ENCODE measurements around the gene PLEKHB2. TPM values are rescaled to one million over a fixed set of nuclear protein-coding genes. Genes with fewer than 3 reads are reported as not detected.

Gene PLEKHB2
- total and polyA plus RNA-seq, 9 of the 15 experiments (the other 6 are each of a cell fraction or from before 2014, with no cell fraction given) = 41.3 to 71.5 (median 50.2) TPM

DNA sequence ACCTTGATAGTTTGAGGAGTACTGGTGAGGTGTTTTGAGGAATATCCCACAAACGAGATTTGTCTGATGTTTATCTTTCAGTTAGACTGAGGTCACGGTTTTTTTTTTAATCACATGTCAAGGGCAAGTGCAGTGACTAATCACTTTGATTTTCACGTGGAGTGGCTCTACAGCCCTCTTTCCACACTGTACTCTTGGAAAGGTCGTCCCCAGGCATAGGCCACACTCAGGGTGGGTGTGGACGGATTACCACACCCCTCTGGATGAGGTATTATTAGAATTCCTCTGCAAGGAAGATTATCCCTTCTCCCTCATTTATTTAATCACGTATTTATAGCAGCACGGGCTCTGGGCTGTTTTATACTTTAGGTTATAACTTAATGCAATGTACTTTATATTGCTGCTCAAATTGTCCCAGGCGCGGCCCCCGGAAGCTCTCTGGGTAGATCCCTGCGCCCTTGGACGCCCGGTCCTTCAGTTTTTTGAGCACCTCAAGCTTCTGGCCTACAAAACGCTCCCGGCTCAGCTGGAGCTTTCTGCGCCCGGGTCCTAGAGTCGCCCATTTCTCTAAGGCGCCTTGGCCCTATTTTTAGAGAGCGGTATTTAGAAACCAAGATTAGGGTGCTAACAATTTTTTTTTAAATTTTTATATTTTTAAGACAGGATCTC is 515 bp upstream of the PLEKHB2 start (continued):
- TF ChIP-seq, protein P1, sequence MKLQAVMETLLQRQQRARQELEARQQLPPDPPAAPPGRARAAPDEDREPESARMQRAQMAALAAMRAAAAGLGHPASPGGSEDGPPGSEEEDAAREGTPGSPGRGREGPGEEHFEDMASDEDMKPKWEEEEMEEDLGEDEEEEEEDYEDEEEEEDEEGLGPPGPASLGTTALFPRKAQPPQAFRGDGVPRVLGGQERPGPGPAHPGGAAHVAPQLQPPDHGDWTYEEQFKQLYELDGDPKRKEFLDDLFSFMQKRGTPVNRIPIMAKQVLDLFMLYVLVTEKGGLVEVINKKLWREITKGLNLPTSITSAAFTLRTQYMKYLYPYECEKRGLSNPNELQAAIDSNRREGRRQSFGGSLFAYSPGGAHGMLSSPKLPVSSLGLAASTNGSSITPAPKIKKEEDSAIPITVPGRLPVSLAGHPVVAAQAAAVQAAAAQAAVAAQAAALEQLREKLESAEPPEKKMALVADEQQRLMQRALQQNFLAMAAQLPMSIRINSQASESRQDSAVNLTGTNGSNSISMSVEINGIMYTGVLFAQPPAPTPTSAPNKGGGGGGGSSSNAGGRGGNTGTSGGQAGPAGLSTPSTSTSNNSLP (IDR thresholded peaks at IDR 0.05; ENCODE audit: borderline replicate concordance, low read depth, low read length) = no peak
- TF ChIP-seq ILK (tag; IDR thresholded peaks at IDR 0.05; ENCODE audit: borderline replicate concordance, low read depth) (no peak), MXI1 (IDR thresholded peaks at IDR 0.05; ENCODE audit: low read depth, low read length) (no peak), ESRRB (CRISPR knock-in tag; IDR thresholded peaks at IDR 0.05; ENCODE audit: borderline replicate concordance) (no peak), TAF1 (IDR thresholded peaks at IDR 0.05; ENCODE audit: control insufficient read depth, extremely low read depth, insufficient read depth, low read length, severe bottlenecking) (no peak), ZNF444 (CRISPR knock-in tag; IDR thresholded peaks at IDR 0.05) (no peak), ZSCAN29 (IDR thresholded peaks at IDR 0.05) (no peak), CAMTA2 (CRISPR knock-in tag; conservative IDR thresholded peaks at IDR 0.05) (no peak), ZNF384 (IDR thresholded peaks at IDR 0.05; ENCODE audit: low read depth, low read length) (peak; percentile 83), DPF2 (IDR thresholded peaks at IDR 0.05) (peak; percentile 85), KLF6 (CRISPR knock-in tag; IDR thresholded peaks at IDR 0.05; ENCODE audit: borderline replicate concordance) (no peak), ZBED1 (IDR thresholded peaks at IDR 0.05) (no peak), NR1H2 (CRISPR knock-in tag; IDR thresholded peaks at IDR 0.05) (no peak), ZBTB8A (IDR thresholded peaks at IDR 0.05; ENCODE audit: partially characterized antibody) (no peak), TFAM (CRISPR knock-in tag; conservative IDR thresholded peaks at IDR 0.05) (no peak)
- TF ChIP-seq, protein P2, sequence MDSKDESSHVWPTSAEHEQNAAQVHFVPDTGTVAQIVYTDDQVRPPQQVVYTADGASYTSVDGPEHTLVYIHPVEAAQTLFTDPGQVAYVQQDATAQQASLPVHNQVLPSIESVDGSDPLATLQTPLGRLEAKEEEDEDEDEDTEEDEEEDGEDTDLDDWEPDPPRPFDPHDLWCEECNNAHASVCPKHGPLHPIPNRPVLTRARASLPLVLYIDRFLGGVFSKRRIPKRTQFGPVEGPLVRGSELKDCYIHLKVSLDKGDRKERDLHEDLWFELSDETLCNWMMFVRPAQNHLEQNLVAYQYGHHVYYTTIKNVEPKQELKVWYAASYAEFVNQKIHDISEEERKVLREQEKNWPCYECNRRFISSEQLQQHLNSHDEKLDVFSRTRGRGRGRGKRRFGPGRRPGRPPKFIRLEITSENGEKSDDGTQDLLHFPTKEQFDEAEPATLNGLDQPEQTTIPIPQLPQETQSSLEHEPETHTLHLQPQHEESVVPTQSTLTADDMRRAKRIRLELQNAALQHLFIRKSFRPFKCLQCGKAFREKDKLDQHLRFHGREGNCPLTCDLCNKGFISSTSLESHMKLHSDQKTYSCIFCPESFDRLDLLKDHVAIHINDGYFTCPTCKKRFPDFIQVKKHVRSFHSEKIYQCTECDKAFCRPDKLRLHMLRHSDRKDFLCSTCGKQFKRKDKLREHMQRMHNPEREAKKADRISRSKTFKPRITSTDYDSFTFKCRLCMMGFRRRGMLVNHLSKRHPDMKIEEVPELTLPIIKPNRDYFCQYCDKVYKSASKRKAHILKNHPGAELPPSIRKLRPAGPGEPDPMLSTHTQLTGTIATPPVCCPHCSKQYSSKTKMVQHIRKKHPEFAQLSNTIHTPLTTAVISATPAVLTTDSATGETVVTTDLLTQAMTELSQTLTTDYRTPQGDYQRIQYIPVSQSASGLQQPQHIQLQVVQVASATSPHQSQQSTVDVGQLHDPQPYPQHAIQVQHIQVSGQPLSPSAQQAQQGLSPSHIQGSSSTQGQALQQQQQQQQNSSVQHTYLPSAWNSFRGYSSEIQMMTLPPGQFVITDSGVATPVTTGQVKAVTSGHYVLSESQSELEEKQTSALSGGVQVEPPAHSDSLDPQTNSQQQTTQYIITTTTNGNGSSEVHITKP (IDR thresholded peaks at IDR 0.05; ENCODE audit: partially characterized antibody) = peak; percentile 97
- TF ChIP-seq, protein P3, sequence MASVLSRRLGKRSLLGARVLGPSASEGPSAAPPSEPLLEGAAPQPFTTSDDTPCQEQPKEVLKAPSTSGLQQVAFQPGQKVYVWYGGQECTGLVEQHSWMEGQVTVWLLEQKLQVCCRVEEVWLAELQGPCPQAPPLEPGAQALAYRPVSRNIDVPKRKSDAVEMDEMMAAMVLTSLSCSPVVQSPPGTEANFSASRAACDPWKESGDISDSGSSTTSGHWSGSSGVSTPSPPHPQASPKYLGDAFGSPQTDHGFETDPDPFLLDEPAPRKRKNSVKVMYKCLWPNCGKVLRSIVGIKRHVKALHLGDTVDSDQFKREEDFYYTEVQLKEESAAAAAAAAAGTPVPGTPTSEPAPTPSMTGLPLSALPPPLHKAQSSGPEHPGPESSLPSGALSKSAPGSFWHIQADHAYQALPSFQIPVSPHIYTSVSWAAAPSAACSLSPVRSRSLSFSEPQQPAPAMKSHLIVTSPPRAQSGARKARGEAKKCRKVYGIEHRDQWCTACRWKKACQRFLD (CRISPR knock-in tag; IDR thresholded peaks at IDR 0.05) = peak; percentile 53; the same call in 1 of the 2 replicates
- TF ChIP-seq, protein P4, sequence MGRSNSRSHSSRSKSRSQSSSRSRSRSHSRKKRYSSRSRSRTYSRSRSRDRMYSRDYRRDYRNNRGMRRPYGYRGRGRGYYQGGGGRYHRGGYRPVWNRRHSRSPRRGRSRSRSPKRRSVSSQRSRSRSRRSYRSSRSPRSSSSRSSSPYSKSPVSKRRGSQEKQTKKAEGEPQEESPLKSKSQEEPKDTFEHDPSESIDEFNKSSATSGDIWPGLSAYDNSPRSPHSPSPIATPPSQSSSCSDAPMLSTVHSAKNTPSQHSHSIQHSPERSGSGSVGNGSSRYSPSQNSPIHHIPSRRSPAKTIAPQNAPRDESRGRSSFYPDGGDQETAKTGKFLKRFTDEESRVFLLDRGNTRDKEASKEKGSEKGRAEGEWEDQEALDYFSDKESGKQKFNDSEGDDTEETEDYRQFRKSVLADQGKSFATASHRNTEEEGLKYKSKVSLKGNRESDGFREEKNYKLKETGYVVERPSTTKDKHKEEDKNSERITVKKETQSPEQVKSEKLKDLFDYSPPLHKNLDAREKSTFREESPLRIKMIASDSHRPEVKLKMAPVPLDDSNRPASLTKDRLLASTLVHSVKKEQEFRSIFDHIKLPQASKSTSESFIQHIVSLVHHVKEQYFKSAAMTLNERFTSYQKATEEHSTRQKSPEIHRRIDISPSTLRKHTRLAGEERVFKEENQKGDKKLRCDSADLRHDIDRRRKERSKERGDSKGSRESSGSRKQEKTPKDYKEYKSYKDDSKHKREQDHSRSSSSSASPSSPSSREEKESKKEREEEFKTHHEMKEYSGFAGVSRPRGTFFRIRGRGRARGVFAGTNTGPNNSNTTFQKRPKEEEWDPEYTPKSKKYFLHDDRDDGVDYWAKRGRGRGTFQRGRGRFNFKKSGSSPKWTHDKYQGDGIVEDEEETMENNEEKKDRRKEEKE (IDR thresholded peaks at IDR 0.05; ENCODE audit: borderline replicate concordance in 1 of 2, control insufficient read depth in 1 of 2, low read depth in 2 of 2, low read length in 1 of 2) = no peak
